ENCODE measurements around the gene SPINT1.

- TF ChIP-seq GATA2 (IDR thresholded peaks at IDR 0.05; ENCODE audit: low read depth, low read length) (no peak), GATA3 (IDR thresholded peaks at IDR 0.05; ENCODE audit: low read depth, low read length) (no peak)
Measured at GRCh38 chr15:40904552-40905201, 60.8 kb downstream of the SPINT1 start.
